Stimulated activated CD4-positive, alpha-beta T cell treated with anti-CD3 and anti-CD28 coated beads, Interleukin-12 subunit alpha, Interleukin-12 subunit beta, amount 100 ng/mL, for 48 hours (primary cell): Measurements from ENCODE around the gene MAPK6.
"Not testable (repeated sequence)": the region's sequence is repeated elsewhere in the genome, so short reads cannot be mapped to it uniquely, and the experiment has no call there.

Experiments
- DNase-seq, 3 donors: peaks; one replicate each; pipeline ENCODE4 v3.0.0-alpha.2; 2020; ENCODE audit warnings: low read depth in 2 of 3, low spot score in 1 of 3

MAPK6 gene

GRCh38 chr15:52078876-52079700, 60.1 kb downstream of the MAPK6 start:
- peak; percentile 67 to 86 (median 83) for DNase-seq

GRCh38 chr15:52080031-52080430, 61.0 kb downstream of the MAPK6 start:
- no peak for DNase-seq

GRCh38 chr15:52080706-52081392, 61.8 kb downstream of the MAPK6 start:
- DNase-seq = no peak

- DNase-seq = no peak
Observed at GRCh38 chr15:52082197-52083036, 63.4 kb downstream of the MAPK6 start.

- not testable (repeated sequence) for DNase-seq
Observed at GRCh38 chr15:52083037-52083359, 64.0 kb downstream of the MAPK6 start.

- DNase-seq = no peak
Observed at GRCh38 chr15:52083603-52084002, 64.6 kb downstream of the MAPK6 start.

GRCh38 chr15:52085299-52085698, 66.3 kb downstream of the MAPK6 start:
- no peak for DNase-seq

GRCh38 chr15:52086011-52086786, 67.2 kb downstream of the MAPK6 start:
- no peak for DNase-seq

- DNase-seq = no peak
Observed at GRCh38 chr15:52090193-52090592, 71.2 kb downstream of the MAPK6 start.

GRCh38 chr15:52093167-52093538, 74.1 kb downstream of the MAPK6 start:
- DNase-seq = no peak

- no peak for DNase-seq
Observed at GRCh38 chr15:52093539-52094510, 74.8 kb downstream of the MAPK6 start.

- no peak for DNase-seq
Observed at GRCh38 chr15:52094811-52095584, 76.0 kb downstream of the MAPK6 start.

GRCh38 chr15:52095597-52096262, 76.7 kb downstream of the MAPK6 start:
- DNase-seq = no peak

- DNase-seq = not testable (repeated sequence)
Observed at GRCh38 chr15:52096536-52096935, 77.5 kb downstream of the MAPK6 start.

GRCh38 chr15:52097180-52097579, 78.2 kb downstream of the MAPK6 start:
- no peak for DNase-seq

GRCh38 chr15:52098323-52098722, 79.3 kb downstream of the MAPK6 start:
- no peak for DNase-seq

- no peak for DNase-seq
Observed at GRCh38 chr15:52099651-52100272, 80.7 kb downstream of the MAPK6 start.

GRCh38 chr15:52100807-52101442, 81.9 kb downstream of the MAPK6 start:
- DNase-seq = no peak
